Liver (tissue), 9 donors: Measurements from ENCODE around the gene KCNK16. TPM values are rescaled to one million over a fixed set of nuclear protein-coding genes. Genes with fewer than 3 reads are reported as not detected.
A peak's percentile ranks its signal among the peaks of the same experiment; 100 is the strongest.

ENCODE experiments used
- DNase-seq: peaks from one replicate; pipeline ENCODE4 v3.0.0-alpha.2; 2017; ENCODE audit warnings: low spot score
- H3K27ac ChIP-seq, 2 donors: one replicate each; pipeline ENCODE4 v1.7.0; 2013; ENCODE audit warnings: inconsistent platforms in 2 of 2, low read length in 2 of 2, control low read depth in 1 of 2, low read depth in 1 of 2, mild to moderate bottlenecking in 1 of 2
- H3K27me3 ChIP-seq, 4 donors: one replicate each; pipeline versions ENCODE4 v1.6.1 to v1.7.0; 2013; ENCODE audit warnings: low read length in 3 of 4, inconsistent platforms in 1 of 4, mild to moderate bottlenecking in 1 of 4, moderate library complexity in 1 of 4; ENCODE audit not compliant: control insufficient read depth in 4 of 4, insufficient read depth in 4 of 4
- H3K36me3 ChIP-seq, 4 donors: one replicate each; pipeline versions ENCODE4 v1.6.1 to v1.7.0; 2013; ENCODE audit warnings: low read length in 3 of 4, mild to moderate bottlenecking in 3 of 4, low read depth in 1 of 4, moderate library complexity in 1 of 4; ENCODE audit not compliant: control insufficient read depth in 4 of 4, insufficient read depth in 3 of 4
- H3K4me1 ChIP-seq, 4 donors: one replicate each; pipeline versions ENCODE4 v1.6.1 to v1.7.0; 2013; ENCODE audit warnings: low read length in 3 of 4, mild to moderate bottlenecking in 3 of 4, moderate library complexity in 1 of 4; ENCODE audit not compliant: control insufficient read depth in 4 of 4, insufficient read depth in 4 of 4
- H3K4me3 ChIP-seq, 3 donors: one replicate each; pipeline versions ENCODE4 v1.6.1 to v1.7.0; 2013; ENCODE audit warnings: low read length in 3 of 3, control low read depth in 1 of 3, low read depth in 1 of 3, mild to moderate bottlenecking in 1 of 3
- H3K9ac ChIP-seq, 2 donors: one replicate each; pipeline ENCODE4 v1.7.0; 2013; ENCODE audit warnings: low read length in 2 of 2, mild to moderate bottlenecking in 2 of 2, moderate library complexity in 2 of 2, control low read depth in 1 of 2, low read depth in 1 of 2
- H3K9me3 ChIP-seq, 4 donors: one replicate each; pipeline versions ENCODE4 v1.6.1 to v1.7.0; 2013; ENCODE audit warnings: low read length in 3 of 4; ENCODE audit not compliant: control insufficient read depth in 4 of 4
- EGR1 ChIP-seq, 2 donors: IDR thresholded peaks; 2 replicates each; pipeline ENCODE4 v1.6.1; 2016 to 2018; ENCODE audit warnings: antibody characterized with exemption in 2 of 2, low read depth in 2 of 2
- FOXA1 ChIP-seq: IDR thresholded peaks from 2 replicates; pipeline ENCODE4 v1.6.1; 2016; ENCODE audit warnings: antibody characterized with exemption
- GABPA ChIP-seq, 2 donors: IDR thresholded peaks in 1 of 2; conservative IDR thresholded peaks in 1 of 2; 2 replicates each; pipeline ENCODE4 v1.6.1; 2016; ENCODE audit warnings: antibody characterized with exemption in 2 of 2, mild to moderate bottlenecking in 1 of 2, moderate library complexity in 1 of 2
- HNF4A ChIP-seq, 2 donors: conservative IDR thresholded peaks; 2 replicates each; pipeline ENCODE4 v1.6.1; 2016; ENCODE audit warnings: antibody characterized with exemption in 2 of 2, mild to moderate bottlenecking in 2 of 2
- NR2F2 ChIP-seq: IDR thresholded peaks from 2 replicates; pipeline ENCODE4 v1.6.1; 2016; ENCODE audit warnings: antibody characterized with exemption
- RAD21 ChIP-seq, 2 donors: IDR thresholded peaks; 2 replicates each; pipeline ENCODE4 v1.6.1; 2016; ENCODE audit warnings: antibody characterized with exemption in 2 of 2, mild to moderate bottlenecking in 2 of 2
- WGBS: extraction: QIAGEN DNeasy Blood & Tissue Kit; methylation state at CpG from one replicate; pipeline ENCODE4 v1.1.7; 2013; 5-methylcytosine and 5-hydroxymethylcytosine counted together
- polyA plus RNA-seq, 2 donors: library from polyadenylated mRNA; stranded (reverse) in 1 of 2; unstranded in 1 of 2; fragments of 200-250 nt in 1 of 2; fragments of >200 nt in 1 of 2; fragmentation: Nextera tagmentation in 1 of 2; extraction: Ambion mirVana in 1 of 2; gene quantifications; one replicate each; pipeline versions ENCODE4 v1.2.1 to v1.2.3, GENCODE V29; 2013 to 2015
- total RNA-seq, 2 donors: library from RNA; depleted of rRNA; stranded (reverse); fragments of >200 nt; gene quantifications; one replicate each; pipeline ENCODE4 v1.2.3, GENCODE V29; 2014
- TF ChIP-seq, protein P1 (sequence below): fragments of 150-350 bp; IDR thresholded peaks from 2 replicates; pipeline ENCODE4 v1.5.1; 2017; ENCODE audit warnings: improper control_type of control experiment, low read depth, low read length; ENCODE audit not compliant: missing input control
- TF ChIP-seq, protein P2 (sequence below): IDR thresholded peaks from 2 replicates; pipeline ENCODE4 v1.6.1; 2016; ENCODE audit warnings: antibody characterized with exemption, mild to moderate bottlenecking
- TF ChIP-seq, protein P3 (sequence below): IDR thresholded peaks from 2 replicates; pipeline ENCODE4 v1.6.1; 2016; ENCODE audit warnings: antibody characterized with exemption
- donor health status: healthy.
- donor health status: healthy.
- donor health status: healthy.
- donor health status: healthy.
- donor health status: healthy.

Gene KCNK16
- total and polyA plus RNA-seq, 4 donors, result not detected

DNA sequence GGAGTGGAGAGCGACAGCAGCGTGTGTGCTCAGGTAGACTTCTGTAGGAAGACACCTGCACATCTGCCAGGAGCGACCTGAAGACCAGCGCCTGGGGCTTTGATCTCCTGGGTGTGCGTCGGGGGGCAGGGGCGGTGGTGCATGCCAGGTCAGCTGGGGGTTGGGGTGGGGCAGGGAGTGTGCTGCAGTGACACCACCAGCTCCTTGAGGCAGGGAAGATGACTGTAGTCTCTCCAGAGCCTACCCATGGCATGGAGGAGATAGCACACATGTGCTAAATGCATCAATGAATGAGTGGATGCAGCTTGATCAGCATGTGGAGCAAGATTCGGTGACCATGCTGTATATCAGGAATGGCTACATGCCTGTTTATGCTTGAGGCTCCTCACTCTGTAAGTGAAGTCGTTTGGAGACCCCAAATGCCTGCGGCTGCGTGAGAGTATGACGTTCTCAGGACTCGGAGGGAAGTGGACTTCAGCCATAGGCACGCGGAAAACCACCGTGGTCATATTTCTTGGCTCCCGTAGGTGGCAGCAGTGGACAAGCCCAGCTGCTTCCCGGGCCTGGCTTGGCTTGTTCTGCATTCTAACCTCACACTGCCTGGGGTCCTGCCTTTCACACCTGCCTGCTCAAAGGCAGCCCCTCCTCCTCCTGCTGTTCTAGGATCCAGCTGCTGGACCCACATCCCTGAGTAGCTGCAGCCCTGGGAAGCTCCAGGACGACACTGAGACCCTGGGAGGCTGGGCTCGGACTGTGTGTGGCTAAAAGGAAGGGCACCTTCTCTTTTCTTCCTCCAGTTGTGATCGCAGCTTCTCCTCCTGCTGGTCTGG lies 39.4 kb upstream of the KCNK16 start:
- H3K27me3 ChIP-seq, result no peaks in the 10 kb centered on the region
- no peak for TF ChIP-seq GABPA (IDR thresholded peaks at IDR 0.05 in 1 of 2, conservative IDR thresholded peaks at IDR 0.05 in 1 of 2)
- TF ChIP-seq, protein P1, sequence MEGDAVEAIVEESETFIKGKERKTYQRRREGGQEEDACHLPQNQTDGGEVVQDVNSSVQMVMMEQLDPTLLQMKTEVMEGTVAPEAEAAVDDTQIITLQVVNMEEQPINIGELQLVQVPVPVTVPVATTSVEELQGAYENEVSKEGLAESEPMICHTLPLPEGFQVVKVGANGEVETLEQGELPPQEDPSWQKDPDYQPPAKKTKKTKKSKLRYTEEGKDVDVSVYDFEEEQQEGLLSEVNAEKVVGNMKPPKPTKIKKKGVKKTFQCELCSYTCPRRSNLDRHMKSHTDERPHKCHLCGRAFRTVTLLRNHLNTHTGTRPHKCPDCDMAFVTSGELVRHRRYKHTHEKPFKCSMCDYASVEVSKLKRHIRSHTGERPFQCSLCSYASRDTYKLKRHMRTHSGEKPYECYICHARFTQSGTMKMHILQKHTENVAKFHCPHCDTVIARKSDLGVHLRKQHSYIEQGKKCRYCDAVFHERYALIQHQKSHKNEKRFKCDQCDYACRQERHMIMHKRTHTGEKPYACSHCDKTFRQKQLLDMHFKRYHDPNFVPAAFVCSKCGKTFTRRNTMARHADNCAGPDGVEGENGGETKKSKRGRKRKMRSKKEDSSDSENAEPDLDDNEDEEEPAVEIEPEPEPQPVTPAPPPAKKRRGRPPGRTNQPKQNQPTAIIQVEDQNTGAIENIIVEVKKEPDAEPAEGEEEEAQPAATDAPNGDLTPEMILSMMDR, result peak; percentile 79
- TF ChIP-seq FOXA1, result no peak
- peak; percentile 11 to 32 for TF ChIP-seq HNF4A (conservative IDR thresholded peaks at IDR 0.05)
- TF ChIP-seq RAD21 (IDR thresholded peaks at IDR 0.05), result peak; percentile 83 to 90
- no peak overlapping the region for H3K9ac ChIP-seq
- no peak overlapping the region for H3K4me3 ChIP-seq
- WGBS, result 41% methylated on average over 21 of the region's 21 CpGs
- H3K27ac ChIP-seq, result no peak overlapping the region
- peak; percentile 67 for DNase-seq
- H3K36me3 ChIP-seq, result no peaks in the 10 kb centered on the region
- peaks cover 0 to 7% (median 1%) of the 10 kb centered on the region in 4 donors for H3K4me1 ChIP-seq
- no peaks in the 10 kb centered on the region for H3K9me3 ChIP-seq

DNA sequence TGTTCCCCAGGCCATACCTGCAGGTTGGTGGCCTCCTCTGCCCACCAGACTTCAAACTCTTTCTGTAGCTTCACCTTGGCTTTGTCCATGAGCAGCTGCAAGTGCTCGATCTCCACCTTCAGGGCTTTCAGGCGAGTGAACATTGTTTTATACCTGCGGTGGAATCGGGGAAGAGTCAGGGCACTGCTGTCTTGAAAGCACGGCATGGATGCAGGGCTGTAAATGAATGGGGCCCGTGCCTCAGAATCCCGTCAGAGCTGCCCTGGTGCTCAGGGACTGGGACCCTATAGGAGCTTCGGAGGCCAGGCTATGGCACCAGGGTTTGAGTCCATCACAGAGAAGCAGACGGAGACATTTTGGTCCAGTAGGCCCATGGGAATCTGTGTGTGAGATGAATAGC lies 37.9 kb upstream of the KCNK16 start:
- whole genome bisulfite sequencing, result 93% methylated on average over 9 of the region's 9 CpGs
- DNase-seq, result no peak
- H3K4me3 ChIP-seq, result no peak overlapping the region
- TF ChIP-seq, protein P2, sequence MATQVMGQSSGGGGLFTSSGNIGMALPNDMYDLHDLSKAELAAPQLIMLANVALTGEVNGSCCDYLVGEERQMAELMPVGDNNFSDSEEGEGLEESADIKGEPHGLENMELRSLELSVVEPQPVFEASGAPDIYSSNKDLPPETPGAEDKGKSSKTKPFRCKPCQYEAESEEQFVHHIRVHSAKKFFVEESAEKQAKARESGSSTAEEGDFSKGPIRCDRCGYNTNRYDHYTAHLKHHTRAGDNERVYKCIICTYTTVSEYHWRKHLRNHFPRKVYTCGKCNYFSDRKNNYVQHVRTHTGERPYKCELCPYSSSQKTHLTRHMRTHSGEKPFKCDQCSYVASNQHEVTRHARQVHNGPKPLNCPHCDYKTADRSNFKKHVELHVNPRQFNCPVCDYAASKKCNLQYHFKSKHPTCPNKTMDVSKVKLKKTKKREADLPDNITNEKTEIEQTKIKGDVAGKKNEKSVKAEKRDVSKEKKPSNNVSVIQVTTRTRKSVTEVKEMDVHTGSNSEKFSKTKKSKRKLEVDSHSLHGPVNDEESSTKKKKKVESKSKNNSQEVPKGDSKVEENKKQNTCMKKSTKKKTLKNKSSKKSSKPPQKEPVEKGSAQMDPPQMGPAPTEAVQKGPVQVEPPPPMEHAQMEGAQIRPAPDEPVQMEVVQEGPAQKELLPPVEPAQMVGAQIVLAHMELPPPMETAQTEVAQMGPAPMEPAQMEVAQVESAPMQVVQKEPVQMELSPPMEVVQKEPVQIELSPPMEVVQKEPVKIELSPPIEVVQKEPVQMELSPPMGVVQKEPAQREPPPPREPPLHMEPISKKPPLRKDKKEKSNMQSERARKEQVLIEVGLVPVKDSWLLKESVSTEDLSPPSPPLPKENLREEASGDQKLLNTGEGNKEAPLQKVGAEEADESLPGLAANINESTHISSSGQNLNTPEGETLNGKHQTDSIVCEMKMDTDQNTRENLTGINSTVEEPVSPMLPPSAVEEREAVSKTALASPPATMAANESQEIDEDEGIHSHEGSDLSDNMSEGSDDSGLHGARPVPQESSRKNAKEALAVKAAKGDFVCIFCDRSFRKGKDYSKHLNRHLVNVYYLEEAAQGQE, result no peak
- TF ChIP-seq GABPA (IDR thresholded peaks at IDR 0.05 in 1 of 2, conservative IDR thresholded peaks at IDR 0.05 in 1 of 2) (no peak), EGR1 (IDR thresholded peaks at IDR 0.05; ENCODE audit: low read depth in 2 of 2) (no peak), NR2F2 (no peak)
- TF ChIP-seq, protein P3, sequence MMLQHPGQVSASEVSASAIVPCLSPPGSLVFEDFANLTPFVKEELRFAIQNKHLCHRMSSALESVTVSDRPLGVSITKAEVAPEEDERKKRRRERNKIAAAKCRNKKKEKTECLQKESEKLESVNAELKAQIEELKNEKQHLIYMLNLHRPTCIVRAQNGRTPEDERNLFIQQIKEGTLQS, result no peak
- H3K9ac ChIP-seq, result no peak overlapping the region
- no peaks in the 10 kb centered on the region for H3K36me3 ChIP-seq
- peaks cover 0 to 7% (median 1%) of the 10 kb centered on the region in 4 donors for H3K4me1 ChIP-seq
- H3K27me3 ChIP-seq, result no peaks in the 10 kb centered on the region
- H3K9me3 ChIP-seq, result no peaks in the 10 kb centered on the region
- H3K27ac ChIP-seq, result no peak overlapping the region
